Measurements from ENCODE around the gene GNG3.
A peak's percentile ranks its signal among the peaks of the same experiment; 100 is the strongest.

Gene GNG3

GRCh38 chr11:62708392-62708791 is 916 bp downstream of the GNG3 start:
- peaks cover 27% of the 10 kb centered on the region for H3K36me3 ChIP-seq (replicated peaks)
- TF ChIP-seq CTCF (IDR thresholded peaks at IDR 0.05; ENCODE audit: low read depth, low read length, missing control alignments) = no peak
- H3K27me3 ChIP-seq (replicated peaks) = no peaks in the 10 kb centered on the region
- no peak overlapping the region for H3K27ac ChIP-seq
- DNase-seq = no peak
- no peak overlapping the region for H3K4me3 ChIP-seq (ENCODE audit: low read depth, low read length)
- in situ Hi-C loops (cut with HindIII; ENCODE audit: low pct_ligation_motif_present, low sequenced_read_pairs) = no loop called here

- in situ Hi-C loops (cut with HindIII; ENCODE audit: low pct_ligation_motif_present, low sequenced_read_pairs) = no loop called here
- TF ChIP-seq CTCF (IDR thresholded peaks at IDR 0.05; ENCODE audit: low read depth, low read length, missing control alignments) = no peak
- Histone ChIP-seq H3K27ac (peak overlapping the region; percentile 76), H3K36me3 (replicated peaks) (peaks cover 27% of the 10 kb centered on the region), H3K27me3 (replicated peaks) (no peaks in the 10 kb centered on the region), H3K4me3 (ENCODE audit: low read depth, low read length) (peak overlapping the region; percentile 66)
- no peak for DNase-seq
These were observed 1.3 kb downstream of the GNG3 start for GRCh38 chr11:62708793-62709192.

GRCh38 chr11:62709247-62710000 is 1.9 kb downstream of the GNG3 start:
- no peak for TF ChIP-seq CTCF (IDR thresholded peaks at IDR 0.05; ENCODE audit: low read depth, low read length, missing control alignments)
- Histone ChIP-seq H3K36me3 (replicated peaks) (peaks cover 31% of the 10 kb centered on the region), H3K27ac (peak overlapping the region; percentile 76), H3K27me3 (replicated peaks) (no peaks in the 10 kb centered on the region), H3K4me3 (ENCODE audit: low read depth, low read length) (peak overlapping the region; percentile 66)
- in situ Hi-C loops (cut with HindIII; ENCODE audit: low pct_ligation_motif_present, low sequenced_read_pairs) = no loop called here
- peak; percentile 96 for DNase-seq

GRCh38 chr11:62710001-62710345 is 2.5 kb downstream of the GNG3 start:
- in situ Hi-C loops (cut with HindIII; ENCODE audit: low pct_ligation_motif_present, low sequenced_read_pairs) = no loop called here
- no peak for DNase-seq

GRCh38 chr11:62712276-62712812 is 4.9 kb downstream of the GNG3 start:
- in situ Hi-C loops (cut with HindIII; ENCODE audit: low pct_ligation_motif_present, low sequenced_read_pairs) = no loop called here
- peaks cover 56% of the 10 kb centered on the region for H3K36me3 ChIP-seq (replicated peaks)
- H3K27ac ChIP-seq = no peak overlapping the region

More at GRCh38 chr11:62710001-62710345, 2.5 kb downstream of the GNG3 start:
- H3K36me3 ChIP-seq (replicated peaks) = peaks cover 35% of the 10 kb centered on the region
- H3K4me3 ChIP-seq (ENCODE audit: low read depth, low read length) = peak overlapping the region; percentile 66
- peak overlapping the region; percentile 76 for H3K27ac ChIP-seq
- H3K27me3 ChIP-seq (replicated peaks) = no peaks in the 10 kb centered on the region
- TF ChIP-seq CTCF (IDR thresholded peaks at IDR 0.05; ENCODE audit: low read depth, low read length, missing control alignments) = no peak

More at GRCh38 chr11:62712276-62712812, 4.9 kb downstream of the GNG3 start:
- DNase-seq = no peak
- no peak overlapping the region for H3K4me3 ChIP-seq (ENCODE audit: low read depth, low read length)
- no peaks in the 10 kb centered on the region for H3K27me3 ChIP-seq (replicated peaks)
- TF ChIP-seq CTCF (IDR thresholded peaks at IDR 0.05; ENCODE audit: low read depth, low read length, missing control alignments) = no peak

Data from brain microvascular endothelial cell (primary cell).